ENCODE measurements around the gene TNP2. TPM values are rescaled to one million over a fixed set of nuclear protein-coding genes. Genes with fewer than 3 reads are reported as not detected.

The TNP2 gene
- total RNA-seq = not detected

GRCh38 chr16:11268921-11269375 is at the start of gene TNP2:
Gene TNP2, minus strand, starts transcription at chr16:11269325. Its CDS starts 63 bp downstream, at chr16:11269262.
- H3K9me3 Mint-ChIP-seq = no peaks in the 10 kb centered on the region
- peaks cover 10% of the 10 kb centered on the region for H3K4me1 Mint-ChIP-seq (ENCODE audit: low read depth)
- H3K36me3 Mint-ChIP-seq (ENCODE audit: insufficient read depth) = no peaks in the 10 kb centered on the region
- H3K27me3 Mint-ChIP-seq (ENCODE audit: low read depth) = no peaks in the 10 kb centered on the region
- no peak for ATAC-seq
- DNase-seq = no peak
- no peak within 1 kb of the TSS for H3K4me3 Mint-ChIP-seq

GRCh38 chr16:11318817-11319216 is 49.7 kb upstream of the TNP2 start:
- Mint-ChIP-seq H3K4me1 (ENCODE audit: low read depth) (peaks cover 1% of the 10 kb centered on the region), H3K4me3 (no peak overlapping the region), H3K36me3 (ENCODE audit: insufficient read depth) (no peaks in the 10 kb centered on the region), H3K9me3 (no peaks in the 10 kb centered on the region), H3K27me3 (ENCODE audit: low read depth) (no peaks in the 10 kb centered on the region)
- no peak for ATAC-seq
- DNase-seq = no peak

- DNase-seq (no peak), ATAC-seq (no peak)
- Mint-ChIP-seq H3K36me3 (ENCODE audit: insufficient read depth) (no peaks in the 10 kb centered on the region), H3K4me3 (no peak overlapping the region), H3K9me3 (no peaks in the 10 kb centered on the region), H3K4me1 (ENCODE audit: low read depth) (peaks cover 23% of the 10 kb centered on the region), H3K27me3 (ENCODE audit: low read depth) (no peaks in the 10 kb centered on the region)
These were observed 47.3 kb upstream of the TNP2 start for GRCh38 chr16:11316331-11317015.

- DNase-seq = no peak
- H3K4me3 Mint-ChIP-seq = no peak overlapping the region
- no peak for ATAC-seq
- no peaks in the 10 kb centered on the region for H3K27me3 Mint-ChIP-seq (ENCODE audit: low read depth)
- no peaks in the 10 kb centered on the region for H3K36me3 Mint-ChIP-seq (ENCODE audit: insufficient read depth)
- H3K4me1 Mint-ChIP-seq (ENCODE audit: low read depth) = peaks cover 32% of the 10 kb centered on the region
- H3K9me3 Mint-ChIP-seq = no peaks in the 10 kb centered on the region
These were observed 46.4 kb upstream of the TNP2 start for GRCh38 chr16:11315510-11315909.

- H3K4me1 Mint-ChIP-seq (ENCODE audit: low read depth) = peaks cover 39% of the 10 kb centered on the region
- ATAC-seq = no peak
- no peaks in the 10 kb centered on the region for H3K36me3 Mint-ChIP-seq (ENCODE audit: insufficient read depth)
- H3K9me3 Mint-ChIP-seq = no peaks in the 10 kb centered on the region
- DNase-seq = no peak
- no peaks in the 10 kb centered on the region for H3K27me3 Mint-ChIP-seq (ENCODE audit: low read depth)
- no peak overlapping the region for H3K4me3 Mint-ChIP-seq
These were observed 45.3 kb upstream of the TNP2 start for GRCh38 chr16:11314309-11314894.

GRCh38 chr16:11313493-11314308 is 44.6 kb upstream of the TNP2 start:
- Mint-ChIP-seq H3K4me1 (ENCODE audit: low read depth) (peaks cover 39% of the 10 kb centered on the region), H3K4me3 (no peak overlapping the region), H3K9me3 (no peaks in the 10 kb centered on the region), H3K27me3 (ENCODE audit: low read depth) (no peaks in the 10 kb centered on the region), H3K36me3 (ENCODE audit: insufficient read depth) (no peaks in the 10 kb centered on the region)
- no peak for DNase-seq
- no peak for ATAC-seq

GRCh38 chr16:11312718-11313492 is 43.8 kb upstream of the TNP2 start:
- peaks cover 39% of the 10 kb centered on the region for H3K4me1 Mint-ChIP-seq (ENCODE audit: low read depth)
- H3K9me3 Mint-ChIP-seq = no peaks in the 10 kb centered on the region
- no peak for DNase-seq
- H3K27me3 Mint-ChIP-seq (ENCODE audit: low read depth) = no peaks in the 10 kb centered on the region
- no peaks in the 10 kb centered on the region for H3K36me3 Mint-ChIP-seq (ENCODE audit: insufficient read depth)
- ATAC-seq = no peak
- no peak overlapping the region for H3K4me3 Mint-ChIP-seq

GRCh38 chr16:11310997-11311561 is 42.0 kb upstream of the TNP2 start:
- Mint-ChIP-seq H3K4me1 (ENCODE audit: low read depth) (peaks cover 42% of the 10 kb centered on the region), H3K9me3 (no peaks in the 10 kb centered on the region), H3K36me3 (ENCODE audit: insufficient read depth) (no peaks in the 10 kb centered on the region), H3K4me3 (no peak overlapping the region), H3K27me3 (ENCODE audit: low read depth) (no peaks in the 10 kb centered on the region)
- ATAC-seq (peak in 1 of 2 donors; percentile 11), DNase-seq (no peak)

- no peak for DNase-seq
- ATAC-seq = no peak
- H3K4me1 Mint-ChIP-seq (ENCODE audit: low read depth) = peaks cover 42% of the 10 kb centered on the region
- no peaks in the 10 kb centered on the region for H3K27me3 Mint-ChIP-seq (ENCODE audit: low read depth)
- H3K36me3 Mint-ChIP-seq (ENCODE audit: insufficient read depth) = no peaks in the 10 kb centered on the region
- no peaks in the 10 kb centered on the region for H3K9me3 Mint-ChIP-seq
- H3K4me3 Mint-ChIP-seq = no peak overlapping the region
These were observed 41.5 kb upstream of the TNP2 start for GRCh38 chr16:11310634-11310977.

- no peaks in the 10 kb centered on the region for H3K36me3 Mint-ChIP-seq (ENCODE audit: insufficient read depth)
- H3K4me3 Mint-ChIP-seq = no peak overlapping the region
- H3K27me3 Mint-ChIP-seq (ENCODE audit: low read depth) = no peaks in the 10 kb centered on the region
- DNase-seq (no peak), ATAC-seq (no peak)
- peaks cover 42% of the 10 kb centered on the region for H3K4me1 Mint-ChIP-seq (ENCODE audit: low read depth)
- H3K9me3 Mint-ChIP-seq = no peaks in the 10 kb centered on the region
These were observed 40.9 kb upstream of the TNP2 start for GRCh38 chr16:11309895-11310633.

GRCh38 chr16:11308493-11309283 is 39.6 kb upstream of the TNP2 start:
- H3K4me3 Mint-ChIP-seq = no peak overlapping the region
- H3K27me3 Mint-ChIP-seq (ENCODE audit: low read depth) = no peaks in the 10 kb centered on the region
- H3K4me1 Mint-ChIP-seq (ENCODE audit: low read depth) = peaks cover 39% of the 10 kb centered on the region
- ATAC-seq (no peak), DNase-seq (no peak)
- no peaks in the 10 kb centered on the region for H3K9me3 Mint-ChIP-seq
- no peaks in the 10 kb centered on the region for H3K36me3 Mint-ChIP-seq (ENCODE audit: insufficient read depth)

- no peaks in the 10 kb centered on the region for H3K27me3 Mint-ChIP-seq (ENCODE audit: low read depth)
These were observed 38.7 kb upstream of the TNP2 start for GRCh38 chr16:11307639-11308492.

More at GRCh38 chr16:11307639-11308492, 38.7 kb upstream of the TNP2 start:
- H3K4me3 Mint-ChIP-seq = no peak overlapping the region
- H3K9me3 Mint-ChIP-seq = no peaks in the 10 kb centered on the region
- no peaks in the 10 kb centered on the region for H3K36me3 Mint-ChIP-seq (ENCODE audit: insufficient read depth)
- peaks cover 31% of the 10 kb centered on the region for H3K4me1 Mint-ChIP-seq (ENCODE audit: low read depth)
- DNase-seq (no peak), ATAC-seq (no peak)
